ENCODE results near the gene TIPIN. TPM values are rescaled to one million over a fixed set of nuclear protein-coding genes. Genes with fewer than 3 reads are reported as not detected.
"Not testable (repeated sequence)": the region's sequence is repeated elsewhere in the genome, so short reads cannot be mapped to it uniquely, and the experiment has no call there.

TIPIN gene
- total RNA-seq, 1 donor from 2014 or later, result 20.8 TPM

- not testable (repeated sequence) for FAIRE-seq; DNase-seq (ENCODE audit: low spot score in 2 of 2)
These were observed 52.1 kb downstream of the TIPIN start for GRCh38 chr15:66304425-66304824.

- no peak for DNase-seq (ENCODE audit: low spot score in 2 of 2)
- FAIRE-seq, result no peak
These were observed 53.8 kb downstream of the TIPIN start for GRCh38 chr15:66302489-66303278.

- FAIRE-seq, result no peak
- DNase-seq (ENCODE audit: low spot score in 2 of 2), result no peak
These were observed 57.7 kb downstream of the TIPIN start for GRCh38 chr15:66298803-66299251.

GRCh38 chr15:66296186-66296585, 60.3 kb downstream of the TIPIN start:
- FAIRE-seq (no peak), DNase-seq (ENCODE audit: low spot score in 2 of 2) (no peak)

GRCh38 chr15:66294932-66295235, 61.6 kb downstream of the TIPIN start:
- DNase-seq (ENCODE audit: low spot score in 2 of 2) (no peak), FAIRE-seq (no peak)

- DNase-seq (ENCODE audit: low spot score in 2 of 2) (peak; percentile 36 to 38), FAIRE-seq (no peak)
These were observed 62.1 kb downstream of the TIPIN start for GRCh38 chr15:66294157-66294931.

- no peak for FAIRE-seq
These were observed 62.9 kb downstream of the TIPIN start, which contains the start of gene DIS3L for GRCh38 chr15:66293419-66294156. TSS of gene DIS3L (plus strand) at chr15:66293568. CDS start at chr15:66293597, 29 bp downstream.

GRCh38 chr15:66292571-66293418, 63.7 kb downstream of the TIPIN start:
- DNase-seq (ENCODE audit: low spot score in 2 of 2), result no peak
- no peak for FAIRE-seq

More at GRCh38 chr15:66293419-66294156, 62.9 kb downstream of the TIPIN start, which contains the start of gene DIS3L:
- peak; percentile 70 to 76 for DNase-seq (ENCODE audit: low spot score in 2 of 2)

GRCh38 chr15:66291816-66292570, 64.5 kb downstream of the TIPIN start:
- DNase-seq (ENCODE audit: low spot score in 2 of 2) (no peak), FAIRE-seq (no peak)

GRCh38 chr15:66290518-66290917, 66.0 kb downstream of the TIPIN start:
- DNase-seq (ENCODE audit: low spot score in 2 of 2) (no peak), FAIRE-seq (no peak)

- no peak for FAIRE-seq
- no peak for DNase-seq (ENCODE audit: low spot score in 2 of 2)
These were observed 66.5 kb downstream of the TIPIN start for GRCh38 chr15:66290007-66290406.

GRCh38 chr15:66288551-66289185, 67.8 kb downstream of the TIPIN start:
- DNase-seq (ENCODE audit: low spot score in 2 of 2), result no peak
- FAIRE-seq, result no peak

GRCh38 chr15:66288093-66288492, 68.4 kb downstream of the TIPIN start:
- FAIRE-seq (no peak), DNase-seq (ENCODE audit: low spot score in 2 of 2) (no peak)

GRCh38 chr15:66287461-66288057, 68.9 kb downstream of the TIPIN start:
- DNase-seq (ENCODE audit: low spot score in 2 of 2), result peak in 1 of 2 donors; percentile 33
- peak; percentile 99 for FAIRE-seq

Measured in frontal cortex (tissue), 4 donors.